IMR-90 (cell line): ENCODE measurements around the gene LRRC40. TPM values are rescaled to one million over a fixed set of nuclear protein-coding genes. Genes with fewer than 3 reads are reported as not detected.
"Not testable (repeated sequence)": the region's sequence is repeated elsewhere in the genome, so short reads cannot be mapped to it uniquely, and the experiment has no call there.

Experiments used
- ATAC-seq: fragments of 200-7000 bp; cut with Tn5 transposase; 2 replicates; pipeline ENCODE4 v1.9.1; 2020; ENCODE audit warnings: low read depth, mild to moderate bottlenecking, moderate library complexity
- BruUV-seq: library from RNA; stranded (reverse); fragments of 400-500 nt; replicated peaks from 2 replicates; lab custom pipeline; 2021; lab: Mats Ljungman, UMichigan
- CTCF ChIA-PET: fragments of 300-600 bp; formaldehyde crosslinking; extraction: SDS; loops from one replicate; lab custom pipeline; 2021; ENCODE audit warnings: antibody characterized with exemption; lab: Yijun Ruan, JAX
- POLR2A ChIA-PET: fragments of 300-600 bp; sonication (Branson Sonifier 250); formaldehyde crosslinking; loops from one replicate; lab custom pipeline; 2022; ENCODE audit warnings: antibody characterized with exemption; ENCODE audit not compliant: unreplicated experiment; lab: Charles Lee
- DNase-seq: peaks from one replicate; pipeline ENCODE4 v3.0.0; 2013
- H2AFZ ChIP-seq: replicated peaks from 2 replicates; pipeline ENCODE3; 2013; ENCODE audit warnings: low read length, mild to moderate bottlenecking; ENCODE audit not compliant: poor library complexity
- H2AK5ac ChIP-seq: 2 replicates; pipeline ENCODE4 v1.6.1; 2013; ENCODE audit warnings: low read depth, low read length, inconsistent platforms
- H2AK9ac ChIP-seq: replicated peaks from 2 replicates; pipeline ENCODE3; 2013; ENCODE audit warnings: mild to moderate bottlenecking, low read depth, low read length, moderate library complexity; ENCODE audit not compliant: poor library complexity
- H2BK120ac ChIP-seq: 2 replicates; pipeline ENCODE4 v1.6.1; 2013; ENCODE audit warnings: low read depth, low read length, inconsistent platforms
- H2BK15ac ChIP-seq: 3 replicates; pipeline ENCODE4 v1.6.1; 2013; ENCODE audit warnings: low read depth, low read length, inconsistent platforms
- H2BK20ac ChIP-seq: 2 replicates; pipeline ENCODE4 v1.6.1; 2013; ENCODE audit warnings: low read depth, mild to moderate bottlenecking, inconsistent platforms, low read length, moderate library complexity
- H2BK5ac ChIP-seq: 2 replicates; pipeline ENCODE4 v1.6.1; 2013; ENCODE audit warnings: mild to moderate bottlenecking, low read depth, low read length, inconsistent platforms; ENCODE audit not compliant: poor library complexity, severe bottlenecking
- H3K14ac ChIP-seq: replicated peaks from 2 replicates; pipeline ENCODE4 v1.6.1; 2013; ENCODE audit warnings: low read depth, low read length, inconsistent platforms
- H3K18ac ChIP-seq: 2 replicates; pipeline ENCODE4 v1.6.1; 2013; ENCODE audit warnings: low read depth, low read length, control low read depth
- H3K23ac ChIP-seq: 2 replicates; pipeline ENCODE4 v1.6.1; 2013; ENCODE audit warnings: low read depth, low read length, inconsistent platforms
- H3K27ac ChIP-seq: 2 replicates; pipeline ENCODE4 v1.5.1; 2013; ENCODE audit warnings: mild to moderate bottlenecking, control low read depth, low read length; ENCODE audit not compliant: insufficient read depth
- H3K27me3 ChIP-seq: 2 replicates; pipeline ENCODE4 v1.6.1; 2013; ENCODE audit warnings: low read length; ENCODE audit not compliant: control insufficient read depth, insufficient read depth
- H3K36me3 ChIP-seq: 2 replicates; pipeline ENCODE4 v1.6.1; 2013; ENCODE audit warnings: low read length, mixed read lengths; ENCODE audit not compliant: control insufficient read depth, insufficient read depth
- H3K4ac ChIP-seq: 2 replicates; pipeline ENCODE4 v1.6.1; 2013; ENCODE audit warnings: low read depth, low read length, inconsistent platforms
- H3K4me1 ChIP-seq: 2 replicates; pipeline ENCODE4 v1.6.1; 2013; ENCODE audit warnings: low read length, mixed read lengths; ENCODE audit not compliant: control insufficient read depth, insufficient read depth
- H3K4me2 ChIP-seq: 2 replicates; pipeline ENCODE4 v1.6.1; 2013; ENCODE audit warnings: low read depth, mild to moderate bottlenecking, control low read depth, low read length, moderate library complexity
- H3K4me3 ChIP-seq: 2 replicates; pipeline ENCODE4 v1.5.1; 2013; ENCODE audit warnings: low read depth, mild to moderate bottlenecking, control low read depth, low read length, moderate library complexity; ENCODE audit not compliant: insufficient read depth
- H3K56ac ChIP-seq: 2 replicates; pipeline ENCODE4 v1.6.1; 2013; ENCODE audit warnings: low read length, inconsistent platforms; ENCODE audit not compliant: insufficient read depth; ENCODE audit errors: extremely low read depth
- H3K79me1 ChIP-seq, 2 experiments: 2 replicates each; pipeline ENCODE4 v1.6.1; 2013; ENCODE audit warnings: low read length in 2 of 2, inconsistent platforms in 1 of 2, low read depth in 1 of 2
- H3K9ac ChIP-seq: 2 replicates; pipeline ENCODE4 v1.6.1; 2013; ENCODE audit warnings: low read depth, low read length, control low read depth
- H3K9me1 ChIP-seq: 2 replicates; pipeline ENCODE4 v1.6.1; 2013; ENCODE audit warnings: low read length, inconsistent platforms; ENCODE audit not compliant: insufficient read depth
- H3K9me3 ChIP-seq: 2 replicates; pipeline ENCODE4 v1.6.1; 2013; ENCODE audit warnings: low read length; ENCODE audit not compliant: control insufficient read depth, insufficient read depth
- H4K20me1 ChIP-seq: 2 replicates; pipeline ENCODE4 v1.6.1; 2013; ENCODE audit warnings: low read length, inconsistent platforms; ENCODE audit not compliant: insufficient read depth
- H4K5ac ChIP-seq: 2 replicates; pipeline ENCODE4 v1.6.1; 2013; ENCODE audit warnings: mild to moderate bottlenecking, low read depth, low read length, control low read depth
- H4K8ac ChIP-seq, 2 experiments: 2 replicates each; pipeline ENCODE4 v1.6.1; 2013; ENCODE audit warnings: low read depth in 2 of 2, low read length in 2 of 2, control low read depth in 1 of 2, inconsistent platforms in 1 of 2
- H4K91ac ChIP-seq: 2 replicates; pipeline ENCODE4 v1.6.1; 2013; ENCODE audit warnings: low read depth, low read length, inconsistent platforms; ENCODE audit not compliant: insufficient read depth
- dilution Hi-C: fragments of 300-500 bp; cut with HindIII; formaldehyde crosslinking; loops from one replicate; pipeline ENCODE4 v1.14.3; 2018; ENCODE audit warnings: low sequenced_read_pairs; ENCODE audit not compliant: unreplicated experiment
- in situ Hi-C: fragments of 300-500 bp; cut with MboI; formaldehyde crosslinking; loops from 3 replicates; pipeline ENCODE4 v1.14.3; 2019; ENCODE audit warnings: low sequenced_read_pairs, inconsistent platforms, mixed read lengths
- intact Hi-C: fragments of 100-400 bp; cut with micrococcal nuclease; formaldehyde crosslinking; loops from 2 replicates; pipeline ENCODE4 v1.10.0; 2022
- polyA plus RNA-seq, 3 experiments: library from polyadenylated mRNA; depleted of rRNA; stranded (reverse); fragments of >200 nt; gene quantifications; 2 replicates each; pipeline ENCODE4 v1.2.3, GENCODE V29; 2012; ENCODE audit warnings: low replicate concordance in 1 of 3
- total RNA-seq: library from RNA; depleted of rRNA; stranded (reverse); fragments of >200 nt; gene quantifications from 2 replicates; pipeline ENCODE4 v1.2.3, GENCODE V29; 2012

The LRRC40 gene
- total and polyA plus RNA-seq, 2 of the 4 experiments (the other 2 are of a cell fraction) = 11.1 to 17.4 TPM

DNA sequence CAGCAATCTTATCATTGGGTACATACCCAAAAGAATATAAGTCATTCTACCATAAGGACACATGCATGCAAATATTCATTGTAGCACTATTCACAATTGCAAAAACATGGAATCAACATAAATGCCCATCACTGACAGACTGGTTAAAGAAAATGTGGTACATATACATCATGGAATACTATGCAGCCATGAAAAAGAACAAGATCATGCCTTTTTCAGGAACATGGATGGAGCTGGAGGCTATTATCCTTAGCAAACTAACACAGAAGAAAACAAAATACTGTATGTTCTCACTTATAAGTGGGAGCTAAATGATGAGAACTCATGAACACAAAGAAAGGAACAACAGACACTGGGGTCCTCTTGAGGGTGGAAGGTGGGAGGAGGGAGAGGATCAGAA is 12.9 kb downstream of the LRRC40 start:
- H2BK5ac ChIP-seq, H3K27me3 ChIP-seq, H3K9me3 ChIP-seq, H3K14ac ChIP-seq, H3K36me3 ChIP-seq, H3K4me2 ChIP-seq, H4K8ac ChIP-seq, intact Hi-C loops, H3K4me1 ChIP-seq, H3K27ac ChIP-seq, DNase-seq, H2AK9ac ChIP-seq, H3K23ac ChIP-seq, H4K20me1 ChIP-seq, H2AK5ac ChIP-seq, BruUV-seq, H3K9me1 ChIP-seq, dilution Hi-C loops, H2BK15ac ChIP-seq, H3K4me3 ChIP-seq, H3K56ac ChIP-seq, H3K4ac ChIP-seq, H2BK20ac ChIP-seq, H3K18ac ChIP-seq, POLR2A ChIA-PET, CTCF ChIA-PET, H4K5ac ChIP-seq, in situ Hi-C loops, H2BK120ac ChIP-seq, H4K91ac ChIP-seq, ATAC-seq, H2AFZ ChIP-seq, H3K9ac ChIP-seq: not testable (repeated sequence)
- peaks cover 22 to 28% of the 10 kb centered on the region in 2 experiments for H3K79me1 ChIP-seq
